Mucosa of stomach (tissue), 1 donor: Measurements from ENCODE around the gene FERMT2.

ENCODE experiments used
- H3K27me3 ChIP-seq: one replicate; pipeline ENCODE4 v1.7.0; 2013; ENCODE audit warnings: mild to moderate bottlenecking, low read length; ENCODE audit not compliant: control insufficient read depth, insufficient read depth
- H3K36me3 ChIP-seq: one replicate; pipeline ENCODE4 v1.7.0; 2013; ENCODE audit warnings: low read length; ENCODE audit not compliant: control insufficient read depth, insufficient read depth
- H3K4me1 ChIP-seq: one replicate; pipeline ENCODE4 v1.7.0; 2013; ENCODE audit warnings: mild to moderate bottlenecking, low read length; ENCODE audit not compliant: control insufficient read depth, insufficient read depth
- H3K4me3 ChIP-seq: one replicate; pipeline ENCODE4 v1.7.0; 2013; ENCODE audit warnings: low read length
- H3K9ac ChIP-seq: one replicate; pipeline ENCODE4 v1.7.0; 2013; ENCODE audit warnings: mild to moderate bottlenecking, low read length, moderate library complexity
- H3K9me3 ChIP-seq: one replicate; pipeline ENCODE4 v1.7.0; 2013; ENCODE audit warnings: mild to moderate bottlenecking, low read length, moderate library complexity; ENCODE audit not compliant: control insufficient read depth
- donor health status: Pancreatic carcinoma.

FERMT2 gene

GRCh38 chr14:52913271-52913670 is 37.6 kb downstream of the FERMT2 start:
- H3K4me3 ChIP-seq = no peak overlapping the region
- no peaks in the 10 kb centered on the region for H3K36me3 ChIP-seq
- no peaks in the 10 kb centered on the region for H3K4me1 ChIP-seq
- H3K27me3 ChIP-seq = no peaks in the 10 kb centered on the region
- no peaks in the 10 kb centered on the region for H3K9me3 ChIP-seq
- H3K9ac ChIP-seq = no peak overlapping the region

- H3K9me3 ChIP-seq = no peaks in the 10 kb centered on the region
Measured at GRCh38 chr14:52911904-52912303, 38.9 kb downstream of the FERMT2 start.

GRCh38 chr14:52910572-52910971 is 40.3 kb downstream of the FERMT2 start:
- Histone ChIP-seq H3K4me1 (no peaks in the 10 kb centered on the region), H3K27me3 (no peaks in the 10 kb centered on the region), H3K9me3 (no peaks in the 10 kb centered on the region), H3K36me3 (no peaks in the 10 kb centered on the region), H3K9ac (no peak overlapping the region), H3K4me3 (no peak overlapping the region)

More at GRCh38 chr14:52911904-52912303, 38.9 kb downstream of the FERMT2 start:
- no peaks in the 10 kb centered on the region for H3K27me3 ChIP-seq
- H3K4me1 ChIP-seq = no peaks in the 10 kb centered on the region
- H3K36me3 ChIP-seq = no peaks in the 10 kb centered on the region
- no peak overlapping the region for H3K9ac ChIP-seq
- H3K4me3 ChIP-seq = no peak overlapping the region

- Histone ChIP-seq H3K9ac (no peak overlapping the region), H3K36me3 (no peaks in the 10 kb centered on the region), H3K4me3 (no peak overlapping the region), H3K27me3 (no peaks in the 10 kb centered on the region), H3K4me1 (no peaks in the 10 kb centered on the region), H3K9me3 (no peaks in the 10 kb centered on the region)
Measured at GRCh38 chr14:52907949-52908348, 42.9 kb downstream of the FERMT2 start.

GRCh38 chr14:52906141-52906601 is 44.7 kb downstream of the FERMT2 start:
- H3K9ac ChIP-seq = no peak overlapping the region
- H3K4me3 ChIP-seq = no peak overlapping the region
- no peaks in the 10 kb centered on the region for H3K36me3 ChIP-seq
- no peaks in the 10 kb centered on the region for H3K27me3 ChIP-seq
- H3K9me3 ChIP-seq = no peaks in the 10 kb centered on the region
- H3K4me1 ChIP-seq = no peaks in the 10 kb centered on the region

- Histone ChIP-seq H3K36me3 (no peaks in the 10 kb centered on the region), H3K9me3 (no peaks in the 10 kb centered on the region), H3K4me1 (no peaks in the 10 kb centered on the region), H3K9ac (no peak overlapping the region), H3K4me3 (no peak overlapping the region), H3K27me3 (no peaks in the 10 kb centered on the region)
Measured at GRCh38 chr14:52902971-52903619, 47.8 kb downstream of the FERMT2 start.

GRCh38 chr14:52901357-52901980 is 49.4 kb downstream of the FERMT2 start:
- Histone ChIP-seq H3K4me1 (no peaks in the 10 kb centered on the region), H3K9me3 (no peaks in the 10 kb centered on the region), H3K4me3 (no peak overlapping the region)

GRCh38 chr14:52900731-52901130 is 50.1 kb downstream of the FERMT2 start:
- Histone ChIP-seq H3K4me3 (no peak overlapping the region), H3K4me1 (no peaks in the 10 kb centered on the region), H3K9ac (no peak overlapping the region), H3K9me3 (no peaks in the 10 kb centered on the region), H3K27me3 (no peaks in the 10 kb centered on the region), H3K36me3 (no peaks in the 10 kb centered on the region)

More at GRCh38 chr14:52901357-52901980, 49.4 kb downstream of the FERMT2 start:
- H3K9ac ChIP-seq = no peak overlapping the region
- no peaks in the 10 kb centered on the region for H3K36me3 ChIP-seq
- no peaks in the 10 kb centered on the region for H3K27me3 ChIP-seq

- Histone ChIP-seq H3K4me1 (no peaks in the 10 kb centered on the region), H3K4me3 (no peak overlapping the region), H3K27me3 (no peaks in the 10 kb centered on the region)
Measured at GRCh38 chr14:52898496-52898895, 52.4 kb downstream of the FERMT2 start.

GRCh38 chr14:52895000-52895399 is 55.9 kb downstream of the FERMT2 start:
- Histone ChIP-seq H3K4me1 (no peaks in the 10 kb centered on the region), H3K27me3 (no peaks in the 10 kb centered on the region), H3K4me3 (no peak overlapping the region), H3K9me3 (no peaks in the 10 kb centered on the region), H3K9ac (no peak overlapping the region), H3K36me3 (no peaks in the 10 kb centered on the region)

More at GRCh38 chr14:52898496-52898895, 52.4 kb downstream of the FERMT2 start:
- H3K9me3 ChIP-seq = no peaks in the 10 kb centered on the region
- no peaks in the 10 kb centered on the region for H3K36me3 ChIP-seq
- no peak overlapping the region for H3K9ac ChIP-seq

- Histone ChIP-seq H3K4me1 (no peaks in the 10 kb centered on the region), H3K36me3 (no peaks in the 10 kb centered on the region), H3K9ac (no peak overlapping the region), H3K4me3 (no peak overlapping the region), H3K27me3 (no peaks in the 10 kb centered on the region), H3K9me3 (no peaks in the 10 kb centered on the region)
Measured at GRCh38 chr14:52891800-52892199, 59.0 kb downstream of the FERMT2 start.

GRCh38 chr14:52888839-52889838 is 61.7 kb downstream of the FERMT2 start:
- Histone ChIP-seq H3K4me1 (no peaks in the 10 kb centered on the region), H3K4me3 (no peak overlapping the region), H3K27me3 (no peaks in the 10 kb centered on the region), H3K9me3 (no peaks in the 10 kb centered on the region), H3K36me3 (no peaks in the 10 kb centered on the region), H3K9ac (no peak overlapping the region)
